Astrocyte of the cerebellum (primary cell): ENCODE measurements around the gene PPM1H.

Experiments
- DNase-seq: peaks from one replicate; pipeline ENCODE4 v3.0.0-alpha.2; 2011; ENCODE audit warnings: low read depth
- H3K4me3 ChIP-seq: 2 replicates; pipeline ENCODE4 v1.5.1; 2011; ENCODE audit warnings: mild to moderate bottlenecking, low read depth, low read length, moderate library complexity
- CTCF ChIP-seq: IDR thresholded peaks from 2 replicates; pipeline ENCODE4 v1.5.1; 2012; ENCODE audit warnings: low read length, low read depth, moderate library complexity, mild to moderate bottlenecking; ENCODE audit errors: missing control alignments
- in situ Hi-C: cut with HindIII; loops from 2 replicates; pipeline ENCODE4 v1.10.0; 2017; ENCODE audit warnings: low sequenced_read_pairs

PPM1H gene

GRCh38 chr12:62698701-62699101 lies 236.2 kb downstream of the PPM1H start:
- H3K4me3 ChIP-seq = no peak overlapping the region
- in situ Hi-C loops = no loop called here
- no peak for DNase-seq
- no peak for TF ChIP-seq CTCF

GRCh38 chr12:62697893-62698292 lies 237.1 kb downstream of the PPM1H start:
- H3K4me3 ChIP-seq = no peak overlapping the region
- in situ Hi-C loops = no loop called here
- no peak for TF ChIP-seq CTCF
- no peak for DNase-seq

GRCh38 chr12:62695696-62696095 lies 239.3 kb downstream of the PPM1H start:
- no peak overlapping the region for H3K4me3 ChIP-seq
- no peak for TF ChIP-seq CTCF
- DNase-seq = no peak
- in situ Hi-C loops = no loop called here

GRCh38 chr12:62694632-62695031 lies 240.3 kb downstream of the PPM1H start:
- no peak for TF ChIP-seq CTCF
- in situ Hi-C loops = no loop called here
- DNase-seq = no peak
- H3K4me3 ChIP-seq = no peak overlapping the region

GRCh38 chr12:62694116-62694515 lies 240.8 kb downstream of the PPM1H start:
- no peak overlapping the region for H3K4me3 ChIP-seq
- no peak for DNase-seq
- no peak for TF ChIP-seq CTCF
- in situ Hi-C loops = no loop called here

- TF ChIP-seq CTCF = no peak
- no peak for DNase-seq
- H3K4me3 ChIP-seq = no peak overlapping the region
- in situ Hi-C loops = no loop called here
Observed at GRCh38 chr12:62693376-62694050, 241.4 kb downstream of the PPM1H start.
